NCI-H1092 (cell line): Measurements from ENCODE around the gene SLIT3.

Source experiments
- DNase-seq: peaks from one replicate; lab custom pipeline; 2025; lab: John Stamatoyannopoulos, UW

The SLIT3 gene

DNA sequence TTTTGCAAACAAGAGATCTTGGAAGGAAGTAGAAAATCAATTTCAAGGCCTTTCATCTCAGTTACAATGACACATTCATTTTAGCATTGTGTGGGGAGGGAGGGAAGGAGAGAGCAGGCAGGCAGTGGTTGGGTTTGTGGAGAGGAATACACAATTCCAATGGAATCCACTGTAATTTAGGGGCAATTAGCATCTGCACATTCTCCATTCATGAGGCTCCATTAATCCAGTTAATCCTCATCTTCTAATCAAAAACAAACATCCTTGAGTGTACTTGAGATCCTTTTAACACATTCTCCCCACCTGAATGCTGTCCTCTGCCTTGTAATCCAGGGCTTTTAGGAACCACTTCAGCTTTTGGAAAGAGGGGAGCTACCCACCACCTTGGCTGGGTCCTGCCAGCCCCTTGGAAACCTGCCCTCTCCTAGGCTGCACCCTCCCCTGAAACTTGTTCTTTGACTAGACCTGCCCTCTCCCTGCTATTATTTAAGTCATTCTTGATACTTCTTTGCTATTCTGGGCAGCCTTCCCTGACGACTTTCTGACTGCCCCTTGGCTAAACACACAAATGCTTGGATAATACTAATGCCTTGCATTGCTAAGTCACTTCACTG, 271.2 kb downstream of the SLIT3 start:
- peak; percentile 14 for DNase-seq

- no peak for DNase-seq
These were observed 271.9 kb downstream of the SLIT3 start for GRCh38 chr5:169029037-169029436.

DNA sequence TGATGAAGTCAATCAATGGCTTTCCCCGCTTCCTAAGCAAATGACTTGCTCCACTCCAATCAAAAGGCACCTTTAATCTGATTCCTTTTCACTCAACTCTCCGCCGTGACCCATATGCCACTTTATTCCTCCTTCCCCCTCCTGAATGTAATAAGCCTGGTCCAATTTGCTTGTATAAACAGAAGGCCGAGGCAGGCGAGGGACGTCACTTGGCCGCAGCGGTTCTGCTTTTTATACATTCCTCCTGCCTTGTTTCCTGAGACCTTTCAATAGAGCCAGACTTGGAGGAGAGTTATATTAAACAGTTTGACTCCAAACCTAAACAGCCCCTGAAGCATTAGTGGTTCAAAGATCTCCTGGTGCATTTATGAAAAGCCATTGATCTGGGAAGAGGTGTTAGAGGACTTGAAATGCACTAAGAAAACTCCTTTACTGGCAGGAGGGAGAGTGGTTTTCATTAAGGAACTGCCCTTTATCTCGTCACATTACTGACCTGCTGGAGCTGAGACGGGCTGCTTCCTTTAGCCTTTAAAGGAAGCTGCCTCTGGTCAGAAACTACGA, 273.4 kb downstream of the SLIT3 start:
- no peak for DNase-seq

GRCh38 chr5:169025491-169025890, 275.4 kb downstream of the SLIT3 start:
- DNase-seq: no peak

DNA sequence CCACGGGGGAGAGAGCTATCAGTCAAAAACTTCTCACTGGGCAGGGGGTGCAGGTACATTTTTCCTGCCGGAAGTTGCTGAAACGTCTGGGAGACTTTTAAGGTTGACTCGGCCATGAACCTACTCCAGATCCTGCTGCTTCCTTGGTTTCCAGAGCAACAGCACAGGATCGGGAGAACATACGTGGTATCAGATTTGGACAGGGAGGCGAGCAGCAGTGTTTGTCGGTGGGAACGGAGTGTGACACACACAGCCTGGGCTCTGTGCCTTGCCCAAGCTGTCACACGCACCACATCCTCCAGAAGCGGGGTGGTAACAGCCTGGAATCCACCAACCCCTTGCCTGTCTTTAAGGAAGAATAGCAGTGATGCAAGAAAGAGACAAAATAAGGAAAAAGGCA, 276.5 kb downstream of the SLIT3 start:
- DNase-seq: no peak

DNA sequence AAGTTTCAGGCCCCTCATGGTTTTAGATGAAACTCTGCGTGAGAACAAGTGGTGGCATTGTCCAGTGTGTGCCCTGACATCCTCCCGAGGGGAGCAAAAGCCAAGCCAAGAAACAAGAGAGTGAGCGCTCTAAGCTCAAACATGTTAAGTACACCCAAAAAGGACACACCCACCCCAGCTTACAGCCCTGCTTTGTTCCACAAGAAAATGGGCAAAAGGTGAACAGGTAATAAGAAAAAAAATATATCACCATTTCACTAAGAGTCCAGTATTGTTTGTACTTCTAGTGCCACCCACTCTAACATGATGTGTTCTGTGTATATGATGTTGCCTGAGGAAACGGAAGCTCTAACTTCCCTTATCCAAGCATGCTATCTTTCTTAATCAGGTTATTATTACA, 278.2 kb downstream of the SLIT3 start:
- DNase-seq: no peak

DNA sequence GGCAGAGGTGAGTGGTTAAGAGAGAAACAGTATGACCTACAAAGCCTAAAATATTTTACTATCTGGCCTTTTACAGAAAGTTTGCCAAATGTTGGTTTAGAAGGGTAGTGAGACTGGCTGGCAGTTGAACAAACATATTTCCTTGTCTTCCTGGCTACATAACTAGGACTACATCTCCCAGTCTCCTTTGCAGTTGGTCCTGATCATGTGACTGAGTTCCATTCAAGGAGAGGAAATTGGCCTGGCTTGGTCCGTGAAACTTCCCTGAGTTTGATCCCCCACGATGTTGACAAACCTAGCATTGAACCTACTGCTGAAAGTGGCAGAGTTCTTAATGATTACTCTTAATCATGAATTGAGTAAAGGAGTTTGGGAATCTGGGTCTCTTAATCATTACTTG, 280.8 kb downstream of the SLIT3 start:
- DNase-seq: no peak

- no peak for DNase-seq
These were observed 282.0 kb downstream of the SLIT3 start for GRCh38 chr5:169018925-169019324.

DNA sequence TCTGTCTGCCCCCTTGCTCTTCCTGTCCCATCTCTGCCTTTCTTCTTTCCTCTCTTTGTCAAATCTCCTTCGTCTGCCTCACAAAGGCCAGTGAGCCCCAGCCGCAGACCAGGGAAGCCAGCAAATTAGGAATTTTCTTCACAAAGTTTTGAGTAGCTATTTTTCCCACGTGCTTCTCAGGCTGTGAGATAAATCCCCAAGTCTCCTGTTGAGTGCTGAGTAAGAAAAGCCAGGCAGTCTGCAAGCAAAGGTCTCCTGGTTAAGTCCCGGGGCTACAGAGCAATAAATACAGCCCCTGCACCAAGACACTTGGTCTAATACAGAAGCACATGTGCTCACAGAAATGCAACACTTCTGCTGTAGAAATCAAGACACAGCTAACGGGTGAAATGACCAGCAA, 284.9 kb downstream of the SLIT3 start:
- no peak for DNase-seq

DNA sequence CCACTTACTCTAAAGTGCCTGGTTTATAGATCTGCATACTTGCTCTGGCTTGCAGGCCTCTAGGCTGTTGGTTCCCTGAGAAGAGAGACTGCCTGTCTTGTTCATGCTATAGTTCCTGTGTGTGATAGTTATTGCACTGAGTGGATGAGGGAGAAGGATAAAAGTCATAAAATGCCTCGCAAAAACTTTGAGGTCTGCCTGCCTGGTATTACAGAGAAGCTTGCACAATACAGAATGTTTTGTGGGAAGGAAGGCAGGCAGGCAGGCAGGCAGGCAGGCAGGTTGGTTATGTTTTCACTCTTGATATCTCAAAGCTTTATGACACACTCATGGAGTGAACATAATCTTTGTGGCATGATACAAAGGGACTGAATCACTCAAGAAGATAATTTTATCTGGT, 287.1 kb downstream of the SLIT3 start:
- no peak for DNase-seq

GRCh38 chr5:169013208-169013728, 287.7 kb downstream of the SLIT3 start:
- DNase-seq: no peak

GRCh38 chr5:169012450-169012849, 288.5 kb downstream of the SLIT3 start:
- DNase-seq: no peak

- DNase-seq: no peak
These were observed 289.5 kb downstream of the SLIT3 start for GRCh38 chr5:169011451-169011850.

DNA sequence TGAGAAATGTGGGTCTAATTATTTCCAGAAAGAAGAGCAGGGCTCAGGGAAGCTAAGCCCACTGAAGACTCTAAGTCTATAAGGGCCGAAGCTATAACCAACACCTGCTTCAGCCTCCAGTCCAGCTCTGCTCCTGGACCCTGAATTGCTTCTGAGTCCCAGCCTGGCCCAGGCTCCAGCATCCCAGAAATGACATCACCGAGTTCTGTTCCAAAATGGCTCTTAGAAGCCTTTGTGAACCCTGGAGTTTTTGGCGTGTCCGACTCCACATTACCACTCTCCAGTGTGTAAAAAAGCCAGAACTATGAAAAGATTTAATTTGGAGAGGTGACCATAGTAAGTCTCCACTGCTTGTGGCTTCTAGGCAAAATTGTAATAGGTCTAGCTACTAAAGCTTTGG, 289.9 kb downstream of the SLIT3 start:
- DNase-seq: no peak

GRCh38 chr5:169009123-169009522, 291.8 kb downstream of the SLIT3 start:
- no peak for DNase-seq

DNA sequence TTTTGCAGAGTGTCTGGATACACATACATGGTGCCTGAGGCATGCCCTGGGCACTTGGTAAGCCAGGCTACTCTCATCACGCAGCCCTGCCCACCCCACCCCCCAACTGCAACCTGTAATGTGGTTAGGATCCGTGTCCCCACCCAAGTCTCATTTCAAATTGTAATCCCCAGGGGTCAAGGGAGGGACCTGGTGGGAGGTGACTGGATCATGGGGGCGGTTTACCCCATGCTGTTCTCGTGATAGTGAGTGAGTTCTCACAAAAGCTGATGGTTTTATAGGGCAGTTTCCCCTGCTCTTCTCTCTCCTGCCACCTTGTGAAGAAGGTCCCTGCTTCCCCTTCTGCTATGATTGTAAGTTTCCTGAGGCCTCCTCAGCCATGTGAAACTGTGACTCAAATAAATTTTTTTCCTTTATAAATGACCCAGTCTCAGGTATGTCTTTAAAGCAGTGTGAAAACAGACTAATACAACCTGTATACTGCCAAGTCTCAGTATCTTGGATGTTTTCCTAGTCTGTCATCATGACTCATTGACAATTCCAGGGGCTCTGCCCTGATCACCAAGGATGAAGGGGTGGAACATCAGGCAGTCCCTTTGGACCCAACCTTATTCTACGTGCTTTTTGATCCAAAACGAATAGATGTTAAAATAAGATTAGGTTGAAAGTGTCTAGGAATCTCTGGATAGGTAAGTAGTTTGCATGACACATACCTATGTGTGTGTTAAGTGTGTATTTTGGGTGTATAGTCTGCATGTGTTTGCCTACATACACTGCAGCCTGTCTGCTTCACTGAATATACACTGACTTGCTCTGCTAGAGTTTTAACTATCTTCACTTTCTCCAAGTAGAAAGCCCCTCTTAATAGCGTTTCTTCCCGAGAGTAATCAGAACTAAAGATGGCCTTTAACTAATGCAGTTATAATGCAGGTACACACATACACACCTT, 293.8 kb downstream of the SLIT3 start:
- no peak for DNase-seq

GRCh38 chr5:169004551-169004950, 296.4 kb downstream of the SLIT3 start:
- DNase-seq: no peak

DNA sequence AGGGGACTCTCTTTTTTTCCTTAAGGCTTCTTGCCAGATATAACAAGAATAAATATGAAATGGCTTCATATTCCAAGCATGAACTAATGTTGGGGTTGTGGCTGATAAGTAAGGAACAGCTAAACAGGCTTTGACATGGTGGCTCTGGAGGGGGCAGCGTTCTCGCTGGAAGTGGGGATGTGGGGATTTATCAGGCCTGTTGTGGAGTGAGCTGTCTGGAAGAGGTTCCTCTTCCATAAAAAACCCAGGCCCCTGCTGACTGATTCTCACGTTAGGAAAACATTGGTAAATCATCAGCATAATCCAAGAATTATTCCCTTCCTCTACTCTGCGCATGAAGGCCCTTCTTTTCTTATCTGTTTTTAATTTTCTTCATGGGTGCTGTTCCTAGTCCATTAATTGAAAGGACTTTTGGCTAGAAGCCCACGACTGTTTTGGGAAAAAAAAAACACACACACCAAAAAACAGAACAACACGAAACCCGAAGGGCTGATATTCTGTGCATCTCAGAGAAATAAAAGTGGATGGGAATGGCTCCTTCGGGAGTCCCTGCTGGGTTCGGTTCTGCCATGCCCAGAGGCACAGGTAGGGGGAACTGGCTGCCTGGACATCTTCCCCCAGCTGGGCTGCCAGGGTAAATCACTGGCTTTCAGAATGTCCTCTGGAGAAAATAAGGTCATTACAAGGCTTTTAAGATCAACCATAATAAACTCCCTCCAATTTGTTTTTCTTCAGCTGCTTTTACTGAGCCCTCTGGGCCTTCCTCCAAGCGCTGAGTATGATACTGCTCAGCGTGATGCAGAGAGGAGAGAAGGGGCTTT, 297.0 kb downstream of the SLIT3 start:
- no peak for DNase-seq

DNA sequence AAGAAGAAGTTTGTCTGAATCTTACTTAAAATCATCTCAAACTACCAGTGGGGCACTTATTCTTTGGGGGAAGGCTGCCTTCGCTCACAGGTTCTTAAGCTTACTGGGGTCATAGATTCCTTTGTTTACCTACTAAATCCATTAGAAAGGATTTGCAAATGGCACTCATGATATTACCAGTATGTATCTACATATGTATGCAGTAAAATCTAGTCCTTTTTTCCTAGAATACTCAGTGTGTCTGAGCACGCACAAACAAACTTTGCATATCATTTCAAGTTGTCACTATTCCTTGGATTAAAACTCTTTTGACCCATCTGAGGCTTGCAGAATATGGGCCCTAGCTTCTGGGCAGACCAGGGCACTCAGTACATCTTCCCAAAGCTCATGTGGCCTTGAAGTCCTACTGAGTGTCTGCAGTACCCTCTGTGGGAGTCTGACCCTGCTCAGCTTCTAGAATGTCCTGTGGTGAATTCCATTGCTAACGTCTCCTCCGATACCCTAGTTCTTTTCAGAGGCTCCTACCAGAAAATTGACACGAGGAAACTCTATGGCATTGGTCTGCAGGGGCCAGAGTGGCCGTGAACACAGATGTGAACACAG, 297.9 kb downstream of the SLIT3 start:
- no peak for DNase-seq

DNA sequence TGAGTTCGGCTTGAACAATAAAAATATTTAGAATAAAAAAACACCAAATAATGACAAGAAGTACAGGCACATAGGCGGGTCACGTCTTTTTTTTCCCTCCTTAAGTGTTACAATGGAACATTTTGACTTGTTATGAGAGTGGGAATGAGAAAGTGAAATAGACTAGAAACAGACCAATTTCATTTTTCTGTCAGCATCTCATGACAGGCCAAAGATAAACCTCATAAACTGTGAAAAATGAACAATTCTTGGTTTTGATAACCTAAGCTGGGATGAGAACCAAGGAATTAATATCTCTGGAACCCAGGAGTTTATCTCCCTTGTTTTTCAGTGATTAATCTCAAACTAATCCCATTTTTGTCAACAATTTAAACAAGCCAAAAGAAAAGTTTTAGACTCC, 299.5 kb downstream of the SLIT3 start:
- no peak for DNase-seq

DNA sequence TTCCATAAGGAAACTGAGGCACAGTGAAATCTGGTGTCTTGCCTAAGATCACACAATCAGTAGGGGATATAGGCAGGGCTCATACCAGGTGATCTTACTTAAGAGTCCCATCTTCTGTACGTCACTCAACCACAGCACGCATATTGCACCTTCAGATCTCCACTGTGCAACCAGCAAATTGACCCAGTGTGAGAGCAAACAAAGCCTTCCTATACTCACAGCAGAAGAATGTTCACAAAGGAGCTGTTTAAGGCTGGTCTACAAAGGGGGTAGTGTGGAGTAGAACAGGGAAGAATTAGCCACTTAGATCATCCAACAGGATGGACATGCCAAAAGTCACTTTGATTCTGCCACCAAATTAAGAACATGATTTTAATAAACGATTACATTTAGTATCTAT, 305.9 kb downstream of the SLIT3 start:
- no peak for DNase-seq

GRCh38 chr5:168992687-168993086, 308.3 kb downstream of the SLIT3 start:
- DNase-seq: no peak
